Activated CD8-positive, alpha-beta memory T cell treated with anti-CD3 and anti-CD28 coated beads for 24 hours (primary cell): ENCODE results near the gene GRK4.
"Not testable (repeated sequence)": the region's sequence is repeated elsewhere in the genome, so short reads cannot be mapped to it uniquely, and the experiment has no call there.

Experiments used
- DNase-seq: peaks from one replicate; pipeline ENCODE4 v3.0.0-alpha.2; 2020

GRK4 gene

DNA sequence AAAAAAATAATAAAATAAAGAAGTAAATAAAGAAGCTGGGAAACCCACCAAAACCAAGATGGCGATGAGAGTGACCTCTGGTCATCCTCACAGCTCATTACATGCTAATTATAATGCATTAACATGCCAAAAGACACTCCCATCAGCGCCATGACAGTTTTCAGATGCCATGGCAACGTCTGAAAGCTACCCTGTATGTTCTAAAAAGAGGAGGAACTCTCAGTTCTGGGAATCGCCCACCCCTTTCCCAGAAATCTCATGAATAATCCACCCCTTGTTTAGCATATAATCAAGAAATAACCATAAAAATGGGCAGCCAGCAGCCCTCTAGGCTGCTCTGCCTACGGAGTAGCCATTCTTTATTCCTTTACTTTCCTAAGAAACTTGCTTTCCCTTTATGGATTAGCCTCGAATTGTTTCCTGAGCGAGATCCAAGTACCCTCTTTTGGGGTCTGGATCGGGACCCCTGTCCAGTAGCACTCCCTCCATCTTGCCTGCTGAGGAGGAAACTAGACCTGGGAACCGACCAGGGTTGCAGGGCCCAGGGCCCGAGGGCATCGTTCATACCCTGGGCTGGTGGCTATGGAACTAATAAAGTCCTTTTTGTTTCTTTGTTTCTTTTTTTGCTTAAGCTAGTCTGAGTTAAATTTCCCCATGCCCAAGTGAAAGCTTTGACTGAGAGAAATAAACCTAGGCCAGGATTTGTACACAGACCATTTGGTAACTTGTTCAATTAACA lies 80.1 kb downstream of the GRK4 start:
- no peak for DNase-seq

DNA sequence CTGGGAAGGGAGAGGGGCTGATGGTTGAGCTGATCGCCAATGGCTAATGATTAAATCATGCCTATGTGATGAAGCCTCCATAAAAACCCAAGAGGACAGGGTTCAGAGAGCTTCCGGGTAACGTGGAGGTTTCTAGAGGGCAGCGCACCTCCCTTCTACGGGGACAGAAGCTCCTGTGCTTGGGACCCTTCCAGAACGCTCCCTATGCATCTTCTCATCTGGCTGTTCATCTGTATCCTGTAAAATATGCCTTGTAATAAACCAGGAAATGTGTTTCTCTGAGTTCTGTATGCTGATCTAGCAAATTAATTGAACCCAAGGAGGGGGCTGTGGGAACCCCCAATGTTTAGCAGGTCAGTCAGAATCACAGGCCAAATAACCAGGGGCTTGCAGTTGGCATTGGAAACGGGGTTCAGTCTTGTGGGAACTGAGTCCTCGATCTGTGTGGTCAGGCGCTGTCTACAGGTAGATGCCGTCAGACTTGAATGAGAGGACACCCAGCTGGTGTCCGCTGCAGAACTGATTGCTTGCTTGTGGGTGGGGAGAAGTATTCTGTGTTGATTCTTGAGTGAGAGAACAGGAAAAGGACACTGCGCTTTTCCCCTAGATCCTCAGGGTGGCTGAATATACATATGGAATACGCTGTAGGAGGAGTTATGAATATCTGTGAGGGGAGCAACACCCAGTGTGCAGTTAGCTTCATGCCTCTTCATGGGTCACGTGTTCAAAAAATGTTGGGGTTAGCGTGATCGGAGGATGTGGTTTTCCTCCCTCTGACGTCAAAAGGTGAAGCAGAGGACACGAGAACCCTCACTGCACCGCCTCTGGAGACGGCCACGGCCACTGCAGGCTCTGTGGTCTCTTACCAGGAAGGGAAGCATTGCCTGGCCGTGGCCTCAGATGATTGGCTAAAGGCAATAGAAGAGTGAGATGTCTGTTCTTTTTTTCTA lies 81.8 kb downstream of the GRK4 start:
- DNase-seq, result peak; percentile 73

DNA sequence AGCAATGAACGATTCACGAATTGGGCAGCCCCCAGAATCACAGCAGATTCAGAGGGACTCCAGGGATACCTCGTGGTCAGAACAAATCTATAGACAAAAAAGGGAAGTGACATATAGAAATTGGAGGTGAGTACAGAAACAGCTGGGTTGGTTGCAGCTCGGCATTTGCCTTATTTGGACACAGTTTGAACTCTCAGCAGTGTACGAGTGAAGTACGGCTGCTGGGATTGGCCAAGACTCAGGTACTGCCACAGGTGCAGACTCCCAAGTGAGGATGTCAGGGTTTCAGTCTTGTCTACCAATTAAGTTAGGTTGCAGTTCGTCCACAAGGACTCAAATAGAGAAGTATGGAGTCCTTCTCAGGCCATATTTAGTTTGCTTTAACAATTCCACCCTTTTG lies 82.8 kb downstream of the GRK4 start:
- no peak for DNase-seq

GRCh38 chr4:3046623-3047022 lies 83.3 kb downstream of the GRK4 start:
- no peak for DNase-seq

DNA sequence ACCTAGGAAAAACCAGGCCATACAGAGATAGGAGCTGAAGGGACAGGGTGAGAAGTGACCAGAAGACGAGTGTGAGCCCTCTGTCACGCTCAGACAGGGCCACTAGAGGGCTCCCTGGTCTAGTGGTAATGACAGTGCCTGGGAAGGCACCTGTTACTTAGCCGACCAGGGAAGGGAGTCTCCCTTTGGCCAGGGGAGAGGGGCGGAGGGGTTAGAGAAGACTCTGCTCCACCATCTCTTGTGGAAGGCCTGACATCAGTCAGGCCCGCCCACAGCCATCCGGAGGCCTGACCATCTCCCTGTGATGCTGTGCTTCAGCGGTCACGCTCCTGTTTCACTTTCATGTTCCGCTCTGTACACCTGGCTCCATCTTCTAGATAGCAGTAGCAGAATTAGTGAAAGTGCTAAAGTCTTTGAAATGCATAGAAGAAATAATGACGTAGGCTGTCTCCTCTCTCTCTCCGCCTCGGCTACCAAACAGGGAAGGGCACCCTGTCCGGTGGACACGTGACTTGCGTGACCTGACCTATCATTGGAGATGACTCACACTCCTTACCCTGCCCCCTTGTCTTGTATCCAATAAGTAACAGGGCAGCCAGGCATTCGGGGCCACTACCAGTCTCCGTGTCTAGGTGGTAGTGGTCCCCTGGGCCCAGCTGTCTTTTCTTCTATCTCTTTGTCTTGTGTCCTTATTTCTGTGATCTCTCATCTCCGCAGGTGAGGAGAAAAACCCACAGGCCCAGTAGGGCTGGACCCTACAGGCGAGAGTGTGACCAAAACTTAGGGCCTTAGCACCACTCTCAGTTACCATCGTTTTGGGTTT lies 84.3 kb downstream of the GRK4 start:
- DNase-seq, result peak; percentile 82

- DNase-seq, result not testable (repeated sequence)
Measured at GRCh38 chr4:3051141-3051897, 87.9 kb downstream of the GRK4 start.

DNA sequence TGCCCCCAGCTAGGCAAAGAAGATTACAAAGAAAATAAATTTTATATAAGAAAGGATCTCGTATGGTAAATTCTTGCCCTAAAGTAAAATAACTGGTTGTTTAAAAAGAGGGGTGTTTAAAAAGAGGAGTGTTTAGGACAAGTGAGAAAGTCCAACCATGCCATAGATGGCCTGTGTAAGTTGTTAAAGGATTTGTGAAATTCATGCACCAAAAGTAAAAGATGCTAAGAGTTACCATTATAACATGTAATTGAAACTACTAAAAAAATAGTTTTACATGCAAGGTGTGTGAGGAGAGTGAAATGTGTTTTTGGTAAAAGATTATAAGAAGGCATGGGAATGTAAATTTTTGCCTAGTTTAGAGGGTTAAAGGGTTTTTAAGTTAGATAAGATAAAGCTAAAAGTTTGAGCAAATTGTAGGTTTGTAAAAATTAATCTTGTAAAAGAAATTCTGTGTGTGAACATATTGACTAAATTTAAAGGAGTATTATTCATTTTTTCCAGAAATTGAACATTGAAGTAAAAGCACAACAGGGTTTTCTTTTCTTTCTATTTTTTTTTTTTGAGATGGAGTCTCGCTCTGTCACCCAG lies 90.9 kb downstream of the GRK4 start:
- DNase-seq, result no peak

DNA sequence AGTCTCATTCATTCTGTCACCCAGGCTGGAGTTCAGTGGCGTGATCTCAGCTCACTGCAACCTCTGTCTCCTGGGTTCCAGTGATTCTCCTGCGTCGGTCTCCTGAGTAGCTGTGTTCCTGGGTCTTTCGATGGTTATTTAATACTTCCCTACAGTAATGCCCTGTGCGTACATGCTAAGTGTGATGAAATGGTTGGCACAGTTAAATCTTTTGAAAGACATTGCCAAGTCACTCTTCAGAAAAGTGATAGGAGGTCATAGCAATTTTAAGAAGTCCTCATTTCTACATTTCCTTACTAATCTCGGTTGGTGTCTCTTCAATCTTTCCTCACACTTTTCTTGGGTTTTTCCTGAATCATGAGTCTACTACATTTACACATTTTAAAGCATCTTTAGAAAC lies 96.6 kb downstream of the GRK4 start:
- no peak for DNase-seq

GRCh38 chr4:3060946-3061345 lies 97.6 kb downstream of the GRK4 start:
- no peak for DNase-seq

DNA sequence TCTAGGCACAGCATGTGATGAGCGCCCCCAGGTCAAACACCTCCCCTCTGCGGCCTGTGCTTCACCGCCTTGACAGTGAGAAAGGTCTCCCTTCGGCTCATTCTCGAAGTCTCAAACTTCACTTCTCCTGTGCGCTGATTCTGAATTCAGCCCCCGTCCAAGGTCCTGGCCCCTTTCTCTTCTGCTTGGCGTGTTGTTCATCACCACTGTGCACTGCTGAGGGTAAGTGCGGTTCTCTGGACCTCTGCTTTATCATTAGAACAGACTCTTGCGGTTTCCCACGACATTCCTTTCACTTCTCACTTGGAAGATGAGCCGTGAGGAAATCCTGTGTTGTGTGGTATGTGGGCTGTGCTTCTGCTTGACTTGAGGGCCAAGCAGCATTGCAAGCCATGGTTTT lies 99.1 kb downstream of the GRK4 start:
- DNase-seq, result no peak

DNA sequence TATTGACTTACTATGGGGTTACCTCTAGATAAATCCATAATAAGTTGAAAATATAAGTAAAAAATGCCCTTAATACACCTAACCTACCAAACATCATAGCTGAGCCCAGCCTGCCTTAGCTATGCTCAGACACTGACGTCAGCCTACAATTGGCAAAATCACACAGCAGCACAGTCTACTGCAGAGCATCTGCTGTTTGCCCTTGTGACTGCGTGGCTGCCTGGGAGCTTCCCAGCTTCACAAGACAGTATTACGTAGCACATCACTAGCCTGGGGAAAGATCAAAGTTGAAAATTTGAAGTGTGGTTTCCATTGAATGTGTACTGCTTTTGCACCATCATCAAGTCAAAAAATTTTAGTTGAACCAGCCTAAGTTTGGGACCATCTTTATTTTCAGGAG lies 102.2 kb downstream of the GRK4 start:
- DNase-seq, result no peak

- DNase-seq, result no peak
Measured at GRCh38 chr4:3066836-3067400, 103.5 kb downstream of the GRK4 start.

GRCh38 chr4:3067473-3068001 lies 104.2 kb downstream of the GRK4 start:
- no peak for DNase-seq

DNA sequence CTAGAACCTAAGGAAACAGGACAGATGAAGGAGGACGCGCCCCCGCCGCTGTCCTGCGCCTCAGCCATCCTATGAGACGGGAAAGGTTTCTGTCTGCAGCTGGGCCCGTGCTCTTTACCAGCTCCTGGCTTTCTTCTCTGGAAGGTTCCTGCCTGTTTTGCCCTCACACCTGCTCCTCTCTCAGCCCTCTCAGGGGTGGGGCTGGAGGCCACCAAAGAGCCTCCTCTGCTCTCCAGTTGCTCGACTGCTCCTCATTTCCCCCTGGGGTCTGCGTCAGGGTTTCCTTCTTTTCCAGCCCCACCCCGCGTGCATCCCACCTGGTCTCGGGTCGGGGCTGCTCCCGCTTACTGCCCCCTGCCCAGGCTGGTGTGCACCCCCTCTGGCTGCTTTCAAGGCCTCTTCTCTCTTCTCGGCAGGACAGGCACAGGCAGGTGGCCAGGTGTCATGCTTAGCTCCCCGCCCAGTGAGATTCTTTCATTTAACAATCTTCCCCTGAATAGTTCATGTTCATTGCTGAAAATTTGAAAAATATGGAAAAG lies 106.4 kb downstream of the GRK4 start:
- DNase-seq, result no peak

GRCh38 chr4:3070709-3071500 lies 107.5 kb downstream of the GRK4 start:
- DNase-seq, result no peak

DNA sequence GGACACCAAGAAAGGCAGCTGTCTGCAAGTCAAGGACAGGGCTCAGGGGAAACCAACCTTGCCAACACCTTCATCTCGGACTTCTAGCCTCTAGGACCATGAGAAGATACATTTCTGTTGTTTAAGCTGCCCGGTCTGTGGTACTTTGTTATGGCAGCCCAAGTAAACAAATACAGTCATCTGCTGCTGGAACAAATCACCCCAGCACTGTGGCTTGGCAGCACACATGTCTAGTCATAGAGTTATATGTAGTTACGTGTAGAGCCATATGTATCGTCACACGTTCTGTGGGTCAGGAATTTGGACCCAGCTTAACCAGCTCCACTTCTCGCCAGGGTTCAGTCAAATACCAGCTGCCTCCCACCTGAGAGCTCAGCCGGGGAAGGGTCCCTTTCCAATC lies 108.4 kb downstream of the GRK4 start:
- no peak for DNase-seq

DNA sequence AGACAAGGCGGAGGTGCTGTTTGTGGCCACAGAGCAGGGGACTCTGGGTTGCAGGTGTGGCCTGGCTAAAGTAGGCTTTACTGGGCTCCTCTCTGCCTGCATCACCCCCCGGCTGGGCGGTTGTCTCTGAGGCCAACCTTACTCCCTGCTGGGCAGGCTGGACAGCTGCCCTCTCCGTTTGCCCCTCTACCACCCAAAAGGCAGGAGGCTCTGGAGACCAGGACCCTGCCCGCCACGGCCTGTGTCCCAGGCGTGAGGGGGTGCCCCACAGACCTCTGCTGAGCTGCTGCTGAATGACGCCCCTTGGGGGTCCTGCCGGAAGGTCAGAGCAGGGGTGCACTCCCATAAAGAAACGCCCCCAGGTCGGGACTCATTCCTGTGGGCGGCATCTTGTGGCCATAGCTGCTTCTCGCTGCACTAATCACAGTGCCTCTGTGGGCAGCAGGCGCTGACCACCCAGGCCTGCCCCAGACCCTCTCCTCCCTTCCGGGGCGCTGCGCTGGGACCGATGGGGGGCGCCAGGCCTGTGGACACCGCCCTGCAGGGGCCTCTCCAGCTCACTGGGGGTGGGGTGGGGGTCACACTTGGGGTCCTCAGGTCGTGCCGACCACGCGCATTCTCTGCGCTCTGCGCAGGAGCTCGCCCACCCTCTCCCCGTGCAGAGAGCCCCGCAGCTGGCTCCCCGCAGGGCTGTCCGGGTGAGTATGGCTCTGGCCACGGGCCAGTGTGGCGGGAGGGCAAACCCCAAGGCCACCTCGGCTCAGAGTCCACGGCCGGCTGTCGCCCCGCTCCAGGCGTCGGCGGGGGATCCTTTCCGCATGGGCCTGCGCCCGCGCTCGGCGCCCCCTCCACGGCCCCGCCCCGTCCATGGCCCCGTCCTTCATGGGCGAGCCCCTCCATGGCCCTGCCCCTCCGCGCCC lies 110.0 kb downstream of the GRK4 start:
- DNase-seq, result no peak

DNA sequence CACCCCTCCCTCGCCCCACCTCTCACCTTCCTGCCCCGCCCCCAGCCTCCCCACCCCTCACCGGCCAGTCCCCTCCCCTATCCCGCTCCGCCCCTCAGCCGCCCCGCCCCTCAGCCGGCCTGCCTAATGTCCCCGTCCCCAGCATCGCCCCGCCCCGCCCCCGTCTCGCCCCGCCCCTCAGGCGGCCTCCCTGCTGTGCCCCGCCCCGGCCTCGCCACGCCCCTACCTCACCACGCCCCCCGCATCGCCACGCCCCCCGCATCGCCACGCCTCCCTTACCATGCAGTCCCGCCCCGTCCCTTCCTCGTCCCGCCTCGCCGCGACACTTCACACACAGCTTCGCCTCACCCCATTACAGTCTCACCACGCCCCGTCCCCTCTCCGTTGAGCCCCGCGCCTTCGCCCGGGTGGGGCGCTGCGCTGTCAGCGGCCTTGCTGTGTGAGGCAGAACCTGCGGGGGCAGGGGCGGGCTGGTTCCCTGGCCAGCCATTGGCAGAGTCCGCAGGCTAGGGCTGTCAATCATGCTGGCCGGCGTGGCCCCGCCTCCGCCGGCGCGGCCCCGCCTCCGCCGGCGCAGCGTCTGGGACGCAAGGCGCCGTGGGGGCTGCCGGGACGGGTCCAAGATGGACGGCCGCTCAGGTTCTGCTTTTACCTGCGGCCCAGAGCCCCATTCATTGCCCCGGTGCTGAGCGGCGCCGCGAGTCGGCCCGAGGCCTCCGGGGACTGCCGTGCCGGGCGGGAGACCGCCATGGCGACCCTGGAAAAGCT lies 110.9 kb downstream of the GRK4 start, which contains the start of the genes HTT and HTT-AS:
TSS of gene HTT (plus strand) at position 604 of the 768 bp plus-strand sequence. CDS start at position 749, 145 bp downstream.
TSS of gene HTT-AS (minus strand) at position 461 of the 768 bp plus-strand sequence.
- DNase-seq, result peak; percentile 98
